Measurements from ENCODE around the gene ZDHHC13. TPM values are rescaled to one million over a fixed set of nuclear protein-coding genes. Genes with fewer than 3 reads are reported as not detected.

ZDHHC13 gene
- total RNA-seq, 1 experiment from 2014 or later, result 18.3 TPM

GRCh38 chr11:19088791-19089190, 28.2 kb upstream of the ZDHHC13 start:
- Histone ChIP-seq H3K36me3 (replicated peaks; ENCODE audit: control insufficient read depth, insufficient read depth, low read length) (no peaks in the 10 kb centered on the region), H3K27me3 (ENCODE audit: control insufficient read depth, insufficient read depth, low read length) (no peaks in the 10 kb centered on the region), H3K4me3 (ENCODE audit: insufficient read depth, low read depth, low read length) (no peak overlapping the region)
- DNase-seq, result no peak

- no peaks in the 10 kb centered on the region for H3K36me3 ChIP-seq (replicated peaks; ENCODE audit: control insufficient read depth, insufficient read depth, low read length)
- H3K4me3 ChIP-seq (ENCODE audit: insufficient read depth, low read depth, low read length), result no peak overlapping the region
- no peaks in the 10 kb centered on the region for H3K27me3 ChIP-seq (ENCODE audit: control insufficient read depth, insufficient read depth, low read length)
- DNase-seq, result no peak
Measured at GRCh38 chr11:19089421-19089820, 27.5 kb upstream of the ZDHHC13 start.

GRCh38 chr11:19091366-19091765, 25.6 kb upstream of the ZDHHC13 start:
- H3K4me3 ChIP-seq (ENCODE audit: insufficient read depth, low read depth, low read length), result no peak overlapping the region
- H3K36me3 ChIP-seq (replicated peaks; ENCODE audit: control insufficient read depth, insufficient read depth, low read length), result no peaks in the 10 kb centered on the region
- no peak for DNase-seq
- no peaks in the 10 kb centered on the region for H3K27me3 ChIP-seq (ENCODE audit: control insufficient read depth, insufficient read depth, low read length)

- no peaks in the 10 kb centered on the region for H3K36me3 ChIP-seq (replicated peaks; ENCODE audit: control insufficient read depth, insufficient read depth, low read length)
- DNase-seq, result no peak
- H3K27me3 ChIP-seq (ENCODE audit: control insufficient read depth, insufficient read depth, low read length), result no peaks in the 10 kb centered on the region; the same call in 1 of the 2 replicates
Measured at GRCh38 chr11:19092342-19092741, 24.6 kb upstream of the ZDHHC13 start.

DNA sequence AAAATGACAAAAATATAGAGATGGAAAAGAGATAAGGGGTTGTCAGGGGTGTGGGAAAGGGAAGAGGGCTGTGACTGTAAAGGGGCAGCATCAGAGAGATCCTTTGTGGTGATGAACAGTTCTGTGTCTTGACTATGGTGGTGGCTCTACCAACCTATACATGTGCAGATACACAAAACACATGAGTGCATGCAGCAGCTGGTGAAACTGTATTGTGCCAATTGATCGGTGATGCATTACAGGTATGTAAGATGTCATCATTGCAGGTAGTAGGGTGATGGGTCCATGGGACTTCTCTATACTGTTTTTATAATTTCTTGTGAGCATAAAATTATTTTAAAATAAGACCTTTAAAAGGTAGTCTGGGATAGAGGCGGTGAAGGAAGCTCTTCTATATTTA, 24.1 kb upstream of the ZDHHC13 start:
- H3K4me3 ChIP-seq (ENCODE audit: insufficient read depth, low read depth, low read length), result no peak overlapping the region
- DNase-seq, result no peak

More at GRCh38 chr11:19092342-19092741, 24.6 kb upstream of the ZDHHC13 start:
- no peak overlapping the region for H3K4me3 ChIP-seq (ENCODE audit: insufficient read depth, low read depth, low read length)

GRCh38 chr11:19093976-19094375, 23.0 kb upstream of the ZDHHC13 start:
- H3K4me3 ChIP-seq (ENCODE audit: insufficient read depth, low read depth, low read length), result no peak overlapping the region
- DNase-seq, result no peak

More for the DNA sequence above, 24.1 kb upstream of the ZDHHC13 start:
- Histone ChIP-seq H3K36me3 (replicated peaks; ENCODE audit: control insufficient read depth, insufficient read depth, low read length) (no peaks in the 10 kb centered on the region), H3K27me3 (ENCODE audit: control insufficient read depth, insufficient read depth, low read length) (no peaks in the 10 kb centered on the region; the same call in 1 of the 2 replicates)

GRCh38 chr11:19094859-19095258, 22.1 kb upstream of the ZDHHC13 start:
- Histone ChIP-seq H3K36me3 (replicated peaks; ENCODE audit: control insufficient read depth, insufficient read depth, low read length) (no peaks in the 10 kb centered on the region), H3K4me3 (ENCODE audit: insufficient read depth, low read depth, low read length) (no peak overlapping the region), H3K27me3 (ENCODE audit: control insufficient read depth, insufficient read depth, low read length) (no peaks in the 10 kb centered on the region; the same call in 1 of the 2 replicates)
- DNase-seq, result no peak

More at GRCh38 chr11:19093976-19094375, 23.0 kb upstream of the ZDHHC13 start:
- Histone ChIP-seq H3K36me3 (replicated peaks; ENCODE audit: control insufficient read depth, insufficient read depth, low read length) (no peaks in the 10 kb centered on the region), H3K27me3 (ENCODE audit: control insufficient read depth, insufficient read depth, low read length) (no peaks in the 10 kb centered on the region; the same call in 1 of the 2 replicates)

DNA sequence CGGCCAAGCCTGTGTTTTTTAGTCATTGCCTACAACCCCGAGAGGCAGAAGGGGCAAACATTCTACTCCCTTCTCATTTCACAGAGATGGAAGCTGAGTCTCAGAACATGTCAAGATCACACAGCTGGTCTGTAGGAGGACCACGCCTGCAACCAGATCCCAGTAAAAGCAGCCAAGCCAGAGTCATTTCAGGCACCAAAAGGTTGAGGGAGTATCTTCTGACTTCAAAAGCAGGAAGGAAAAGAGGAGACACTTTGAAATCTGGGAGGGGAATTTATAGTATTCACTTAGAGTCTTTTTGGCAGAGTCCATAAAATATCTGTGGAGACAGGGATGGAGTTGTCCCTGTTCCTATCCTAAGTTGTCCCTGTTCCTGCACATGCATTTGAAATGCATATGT, 17.9 kb upstream of the ZDHHC13 start:
- Histone ChIP-seq H3K4me3 (ENCODE audit: insufficient read depth, low read depth, low read length) (no peak overlapping the region), H3K27me3 (ENCODE audit: control insufficient read depth, insufficient read depth, low read length) (no peaks in the 10 kb centered on the region; the same call in 1 of the 2 replicates), H3K36me3 (replicated peaks; ENCODE audit: control insufficient read depth, insufficient read depth, low read length) (no peaks in the 10 kb centered on the region)
- no peak for DNase-seq

- Histone ChIP-seq H3K4me3 (ENCODE audit: insufficient read depth, low read depth, low read length) (no peak overlapping the region), H3K27me3 (ENCODE audit: control insufficient read depth, insufficient read depth, low read length) (no peaks in the 10 kb centered on the region; the same call in 1 of the 2 replicates), H3K36me3 (replicated peaks; ENCODE audit: control insufficient read depth, insufficient read depth, low read length) (no peaks in the 10 kb centered on the region)
- DNase-seq, result no peak
Measured at GRCh38 chr11:19100885-19101284, 16.1 kb upstream of the ZDHHC13 start.

GRCh38 chr11:19101796-19102520, 15.0 kb upstream of the ZDHHC13 start:
- DNase-seq, result no peak
- Histone ChIP-seq H3K4me3 (ENCODE audit: insufficient read depth, low read depth, low read length) (no peak overlapping the region), H3K36me3 (replicated peaks; ENCODE audit: control insufficient read depth, insufficient read depth, low read length) (no peaks in the 10 kb centered on the region), H3K27me3 (ENCODE audit: control insufficient read depth, insufficient read depth, low read length) (no peaks in the 10 kb centered on the region)

DNA sequence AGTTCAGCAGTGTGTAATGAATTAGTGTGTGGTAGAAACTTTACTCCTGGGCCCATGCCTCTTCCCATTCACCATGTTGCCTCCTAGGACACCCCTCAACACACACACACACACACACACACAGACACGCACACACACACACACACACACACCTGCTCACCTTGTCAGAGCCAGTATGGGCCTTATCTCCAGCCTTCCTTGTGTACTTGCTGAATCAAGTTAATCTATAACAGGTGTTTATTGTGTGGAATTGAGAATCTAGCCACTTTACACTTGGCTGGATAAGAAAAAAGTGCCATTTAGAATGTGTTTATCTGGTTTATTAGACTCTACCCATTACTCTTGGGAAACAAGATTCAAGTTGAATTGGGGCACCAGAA, 14.5 kb upstream of the ZDHHC13 start:
- Histone ChIP-seq H3K27me3 (ENCODE audit: control insufficient read depth, insufficient read depth, low read length) (no peaks in the 10 kb centered on the region), H3K4me3 (ENCODE audit: insufficient read depth, low read depth, low read length) (no peak overlapping the region), H3K36me3 (replicated peaks; ENCODE audit: control insufficient read depth, insufficient read depth, low read length) (no peaks in the 10 kb centered on the region)
- no peak for DNase-seq

DNA sequence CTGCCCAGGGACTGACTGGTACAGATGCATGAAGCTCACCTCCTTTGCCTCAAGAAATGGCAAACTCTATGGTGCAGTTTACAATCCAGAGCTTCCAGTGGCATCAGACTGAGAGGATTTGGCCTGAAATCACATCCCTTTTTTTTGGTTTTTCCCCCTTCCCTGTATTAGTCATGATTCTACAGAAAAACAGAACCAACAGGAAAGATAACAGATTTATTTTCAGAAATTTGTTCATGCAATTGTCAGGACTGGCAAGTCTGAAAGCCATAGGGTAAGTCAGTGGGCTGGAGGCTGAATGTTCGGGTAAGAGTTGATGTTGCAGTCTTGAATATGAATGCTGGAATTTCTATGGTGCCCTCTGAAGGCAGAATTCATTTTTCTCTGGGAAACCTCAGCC, 12.0 kb upstream of the ZDHHC13 start:
- Histone ChIP-seq H3K36me3 (replicated peaks; ENCODE audit: control insufficient read depth, insufficient read depth, low read length) (no peaks in the 10 kb centered on the region), H3K27me3 (ENCODE audit: control insufficient read depth, insufficient read depth, low read length) (no peaks in the 10 kb centered on the region), H3K4me3 (ENCODE audit: insufficient read depth, low read depth, low read length) (no peak overlapping the region)
- no peak for DNase-seq

GRCh38 chr11:19107125-19107524, 9.8 kb upstream of the ZDHHC13 start:
- no peaks in the 10 kb centered on the region for H3K27me3 ChIP-seq (ENCODE audit: control insufficient read depth, insufficient read depth, low read length)
- no peaks in the 10 kb centered on the region for H3K36me3 ChIP-seq (replicated peaks; ENCODE audit: control insufficient read depth, insufficient read depth, low read length)
- H3K4me3 ChIP-seq (ENCODE audit: insufficient read depth, low read depth, low read length), result no peak overlapping the region
- DNase-seq, result no peak

DNA sequence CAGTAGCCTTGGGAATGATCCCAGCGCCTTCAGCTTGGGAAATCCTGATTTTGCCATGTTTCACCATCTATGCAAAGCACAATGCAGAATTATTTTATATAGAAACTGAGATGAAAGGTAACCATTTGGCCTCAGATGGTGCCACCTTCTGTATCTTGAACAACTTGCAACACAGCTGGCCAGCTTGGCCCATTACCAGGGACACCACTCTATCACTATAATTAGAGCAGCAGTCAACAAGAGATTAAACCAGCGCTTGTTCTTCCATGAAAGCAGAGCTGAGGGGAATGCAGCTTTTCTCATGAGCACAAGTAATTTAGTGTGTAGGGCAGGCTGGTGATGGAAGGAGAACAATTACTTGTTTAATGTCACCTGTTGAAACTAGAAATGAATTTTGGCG, 6.7 kb upstream of the ZDHHC13 start:
- no peak for DNase-seq
- Histone ChIP-seq H3K27me3 (ENCODE audit: control insufficient read depth, insufficient read depth, low read length) (no peaks in the 10 kb centered on the region), H3K4me3 (ENCODE audit: insufficient read depth, low read depth, low read length) (no peak overlapping the region), H3K36me3 (replicated peaks; ENCODE audit: control insufficient read depth, insufficient read depth, low read length) (no peaks in the 10 kb centered on the region)

DNA sequence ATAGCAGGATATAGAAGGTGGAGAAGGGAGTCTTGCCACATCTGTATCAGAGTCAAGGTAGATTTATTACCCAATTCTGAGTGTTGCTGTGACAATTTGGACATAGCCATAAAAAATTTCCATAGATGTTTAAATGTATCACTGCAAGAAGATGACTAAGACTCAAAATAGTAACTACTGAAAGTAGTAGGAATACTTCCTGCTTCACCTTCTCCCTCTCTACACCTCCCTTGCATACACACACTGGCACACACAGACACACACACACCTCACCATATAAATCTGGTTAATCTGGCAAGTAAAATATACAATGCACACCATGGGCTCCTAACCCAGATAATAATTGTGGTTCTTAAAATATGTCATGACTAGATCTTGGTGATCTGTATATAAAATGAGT, 5.2 kb upstream of the ZDHHC13 start:
- Histone ChIP-seq H3K27me3 (ENCODE audit: control insufficient read depth, insufficient read depth, low read length) (no peaks in the 10 kb centered on the region), H3K36me3 (replicated peaks; ENCODE audit: control insufficient read depth, insufficient read depth, low read length) (no peaks in the 10 kb centered on the region), H3K4me3 (ENCODE audit: insufficient read depth, low read depth, low read length) (no peak overlapping the region)
- DNase-seq, result no peak

Data from H7 (cell line).